Daoy (cell line): ENCODE data around the gene ANKRD12. TPM values are rescaled to one million over a fixed set of nuclear protein-coding genes. Genes with fewer than 3 reads are reported as not detected.

Experiments
- DNase-seq: peaks from one replicate; pipeline ENCODE4 v3.0.0-alpha.2; 2015; ENCODE audit warnings: low read depth
- total RNA-seq: library from RNA; depleted of rRNA; stranded (reverse); fragments of >200 nt; shearing (Covaris generic); gene quantifications from 2 replicates; pipeline ENCODE4 v1.2.3, GENCODE V29; 2014

Gene ANKRD12
- total RNA-seq, 1 experiment from 2014 or later, result 11.1 TPM

- DNase-seq, result no peak
Measured at GRCh38 chr18:9106094-9106493, 30.5 kb upstream of the ANKRD12 start.

- DNase-seq, result no peak
Measured at GRCh38 chr18:9106800-9107584, 29.6 kb upstream of the ANKRD12 start.

GRCh38 chr18:9108911-9109310, 27.7 kb upstream of the ANKRD12 start:
- DNase-seq, result no peak

- no peak for DNase-seq
Measured at GRCh38 chr18:9109523-9109922, 27.1 kb upstream of the ANKRD12 start.

- DNase-seq, result no peak
Measured at GRCh38 chr18:9113468-9114149, 23.0 kb upstream of the ANKRD12 start.

- DNase-seq, result no peak
Measured at GRCh38 chr18:9115984-9116383, 20.6 kb upstream of the ANKRD12 start.

- DNase-seq, result no peak
Measured at GRCh38 chr18:9117980-9118841, 18.4 kb upstream of the ANKRD12 start.

GRCh38 chr18:9120796-9121195, 15.8 kb upstream of the ANKRD12 start:
- DNase-seq, result no peak

- DNase-seq, result no peak
Measured at GRCh38 chr18:9123520-9123919, 13.1 kb upstream of the ANKRD12 start.

GRCh38 chr18:9124824-9125223, 11.8 kb upstream of the ANKRD12 start:
- DNase-seq, result no peak

GRCh38 chr18:9126337-9126736, 10.2 kb upstream of the ANKRD12 start:
- no peak for DNase-seq

- no peak for DNase-seq
Measured at GRCh38 chr18:9130195-9130594, 6.4 kb upstream of the ANKRD12 start.

- no peak for DNase-seq
Measured at GRCh38 chr18:9130806-9131205, 5.8 kb upstream of the ANKRD12 start.

GRCh38 chr18:9132628-9133027, 4.0 kb upstream of the ANKRD12 start:
- no peak for DNase-seq

GRCh38 chr18:9133225-9133624, 3.4 kb upstream of the ANKRD12 start:
- DNase-seq, result no peak

- DNase-seq, result no peak
Measured at GRCh38 chr18:9135081-9135911, 1.3 kb upstream of the ANKRD12 start.

- DNase-seq, result peak; percentile 7
Measured at GRCh38 chr18:9135912-9136314, 668 bp upstream of the ANKRD12 start.

GRCh38 chr18:9137168-9138066, 836 bp downstream of the ANKRD12 start:
- DNase-seq, result peak; percentile 73

GRCh38 chr18:9139400-9140039, 2.9 kb downstream of the ANKRD12 start:
- DNase-seq, result no peak

- no peak for DNase-seq
Measured at GRCh38 chr18:9140381-9140780, 3.8 kb downstream of the ANKRD12 start.
